Neural progenitor cell (in vitro differentiated cells): Measurements from ENCODE around the gene TAB2.

Experiments used
- CTCF ChIP-seq: fragments of 200-600 bp; sonication (generic); IDR thresholded peaks from 2 replicates; pipeline ENCODE4 v1.5.1; 2017; ENCODE audit warnings: antibody characterized with exemption, mild to moderate bottlenecking
- EZH2 ChIP-seq: fragments of 200-600 bp; sonication (generic); IDR thresholded peaks from 2 replicates; pipeline ENCODE4 v1.6.1; 2017; ENCODE audit warnings: antibody characterized with exemption, mild to moderate bottlenecking, moderate library complexity
- EZH2phosphoT487 ChIP-seq: fragments of 200-600 bp; sonication (generic); IDR thresholded peaks from 2 replicates; pipeline ENCODE4 v1.6.1; 2017; ENCODE audit warnings: antibody characterized with exemption

DNA sequence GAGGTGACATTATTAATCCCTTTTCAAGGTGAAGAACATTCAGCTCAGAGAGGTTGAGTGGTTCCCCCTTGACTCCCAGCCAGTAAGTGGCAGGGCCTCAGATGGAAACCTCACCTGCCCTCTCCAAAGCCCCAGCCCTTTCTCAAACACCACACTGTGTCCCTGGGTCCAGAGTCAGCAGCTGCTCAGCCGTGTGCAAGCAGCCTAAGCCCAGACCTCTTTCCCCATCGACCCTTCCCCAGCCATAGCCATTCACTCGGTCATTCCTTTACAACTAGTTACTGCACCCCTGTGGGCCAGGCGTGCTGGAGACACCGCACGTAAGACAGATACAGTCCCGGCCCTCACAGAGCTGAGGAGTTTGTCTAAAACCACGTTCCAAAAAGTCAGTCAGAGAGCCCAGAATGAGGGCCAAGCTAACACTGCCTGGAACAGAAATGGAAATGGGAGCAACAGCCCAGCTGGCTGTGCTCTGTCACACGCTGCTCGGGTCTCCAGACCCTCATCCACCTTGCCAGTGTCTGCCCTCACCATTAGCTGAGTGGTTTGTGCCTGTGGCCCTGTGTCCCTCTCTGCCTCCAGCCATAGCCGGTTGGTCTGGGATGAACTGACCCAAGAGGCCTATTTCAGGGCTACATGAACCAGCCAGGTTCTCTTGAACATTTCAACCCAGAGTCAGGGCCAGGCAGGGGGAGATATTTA is 137.7 kb downstream of the TAB2 start:
- TF ChIP-seq CTCF (no peak), EZH2 (no peak), EZH2phosphoT487 (no peak)
